Lung (tissue), 12 donors: ENCODE measurements around the gene HLA-DRB5. TPM values are rescaled to one million over a fixed set of nuclear protein-coding genes. Genes with fewer than 3 reads are reported as not detected.

ENCODE experiments used
- ATAC-seq: fragments of 200-7000 bp; cut with Tn5 transposase; one replicate; pipeline ENCODE4 v1.9.1; 2020; ENCODE audit warnings: moderate number of reproducible peaks; ENCODE audit not compliant: insufficient read depth, low FRiP score
- DNase-seq, 3 donors: peaks; one replicate each; pipeline ENCODE4 v3.0.0-alpha.2; 2013 to 2017
- H3K27ac ChIP-seq, 2 donors: one replicate each; pipeline ENCODE4 v1.5.1; 2013; ENCODE audit warnings: mild to moderate bottlenecking in 2 of 2, moderate library complexity in 2 of 2, control low read depth in 1 of 2, inconsistent platforms in 1 of 2, low read depth in 1 of 2, low read length in 1 of 2
- H3K27me3 ChIP-seq, 3 donors: one replicate each; pipeline ENCODE4 v1.5.1; 2013; ENCODE audit warnings: low read length in 2 of 3; ENCODE audit not compliant: control insufficient read depth in 3 of 3, insufficient read depth in 3 of 3
- H3K36me3 ChIP-seq, 4 donors: one replicate each; pipeline ENCODE4 v1.5.1; 2013; ENCODE audit warnings: low read length in 4 of 4, mild to moderate bottlenecking in 1 of 4, moderate library complexity in 1 of 4; ENCODE audit not compliant: control insufficient read depth in 4 of 4, insufficient read depth in 4 of 4
- H3K4me1 ChIP-seq, 5 donors: one replicate each; pipeline ENCODE4 v1.5.1; 2013; ENCODE audit warnings: low read length in 5 of 5, mild to moderate bottlenecking in 2 of 5, moderate library complexity in 1 of 5; ENCODE audit not compliant: control insufficient read depth in 5 of 5, insufficient read depth in 5 of 5
- H3K4me3 ChIP-seq: one replicate; pipeline ENCODE4 v1.5.1; 2013; ENCODE audit warnings: mild to moderate bottlenecking, control low read depth, moderate library complexity
- H3K9ac ChIP-seq, 2 donors: one replicate each; pipeline ENCODE4 v1.5.1; 2013; ENCODE audit warnings: low read length in 2 of 2, control low read depth in 1 of 2; ENCODE audit not compliant: insufficient read depth in 1 of 2
- H3K9me3 ChIP-seq, 4 donors: one replicate each; pipeline ENCODE4 v1.5.1; 2013; ENCODE audit warnings: low read length in 3 of 4, mild to moderate bottlenecking in 1 of 4, moderate library complexity in 1 of 4; ENCODE audit not compliant: control insufficient read depth in 4 of 4, insufficient read depth in 3 of 4
- CTCF ChIP-seq: IDR thresholded peaks from 2 replicates; pipeline ENCODE4 v1.5.1; 2012; ENCODE audit warnings: mild to moderate bottlenecking; ENCODE audit errors: control extremely low read depth, extremely low read depth
- WGBS, 2 donors: extraction: QIAGEN DNeasy Blood & Tissue Kit; methylation state at CpG; one replicate each; pipeline ENCODE4 v1.1.7; 2013; 5-methylcytosine and 5-hydroxymethylcytosine counted together
- polyA plus RNA-seq, 2 donors: library from polyadenylated mRNA; stranded (reverse); fragments of 200-250 nt; gene quantifications; one replicate each; pipeline ENCODE4 v1.2.1, GENCODE V29; 2013
- total RNA-seq, 2 donors: library from RNA; depleted of rRNA in 1 of 2; stranded (reverse); fragments of >200 nt in 1 of 2; gene quantifications; one replicate each; pipeline ENCODE4 v1.2.1, GENCODE V29; 2014 to 2021
- donor health status: control.
- donor health status: control.
- donor health status: Bipolar disorder and iron deficiency.
- donor health status: healthy.
- donor health status: DM: yes; HTN: yes; CAD: no.

The HLA-DRB5 gene
- total and polyA plus RNA-seq, 4 donors, result 1.1 to 18.2 (median 4.0) TPM

GRCh38 chr6:32554116-32554965, 24.3 kb upstream of the HLA-DRB5 start:
- 55 to 62% methylated on average over 8 of the region's 9 CpGs for WGBS, 2 donors

GRCh38 chr6:32553037-32553742, 23.1 kb upstream of the HLA-DRB5 start:
- Histone ChIP-seq H3K36me3 (no peaks in the 10 kb centered on the region), H3K9me3 (no peaks in the 10 kb centered on the region), H3K27ac (no peak overlapping the region), H3K4me1 (no peaks in the 10 kb centered on the region), H3K9ac (no peak overlapping the region), H3K27me3 (no peaks in the 10 kb centered on the region), H3K4me3 (no peak overlapping the region)
- 31 to 36% methylated on average over 4 to 5 of the region's 5 CpGs for WGBS, 2 donors
- DNase-seq (no peak), ATAC-seq (no peak)
- TF ChIP-seq CTCF, result no peak

More at GRCh38 chr6:32554116-32554965, 24.3 kb upstream of the HLA-DRB5 start:
- Histone ChIP-seq H3K9me3 (no peaks in the 10 kb centered on the region), H3K4me1 (no peaks in the 10 kb centered on the region), H3K36me3 (no peaks in the 10 kb centered on the region), H3K9ac (no peak overlapping the region), H3K27ac (no peak overlapping the region), H3K27me3 (no peaks in the 10 kb centered on the region), H3K4me3 (no peak overlapping the region)
- TF ChIP-seq CTCF, result no peak
- DNase-seq (no peak), ATAC-seq (no peak)

GRCh38 chr6:32551410-32551809, 21.3 kb upstream of the HLA-DRB5 start:
- Histone ChIP-seq H3K9me3 (no peaks in the 10 kb centered on the region), H3K4me1 (no peaks in the 10 kb centered on the region), H3K36me3 (no peaks in the 10 kb centered on the region), H3K9ac (no peak overlapping the region), H3K4me3 (no peak overlapping the region), H3K27ac (no peak overlapping the region), H3K27me3 (no peaks in the 10 kb centered on the region)
- DNase-seq (no peak), ATAC-seq (no peak)
- 11 to 22% methylated on average over 4 to 5 of the region's 5 CpGs for WGBS, 2 donors
- TF ChIP-seq CTCF, result no peak
